ENCODE measurements around the gene PTGER4. TPM values are rescaled to one million over a fixed set of nuclear protein-coding genes. Genes with fewer than 3 reads are reported as not detected.
"Not testable (repeated sequence)": the region's sequence is repeated elsewhere in the genome, so short reads cannot be mapped to it uniquely, and the experiment has no call there.

PTGER4 gene
- total RNA-seq, 1 donor from 2014 or later, result 0.96 TPM

- DNase-seq (ENCODE audit: low spot score) (no peak), ATAC-seq (no peak)
Measured at GRCh38 chr5:40688996-40689395, 9.3 kb downstream of the PTGER4 start.

GRCh38 chr5:40689438-40689837, 9.7 kb downstream of the PTGER4 start:
- ATAC-seq, result no peak
- no peak for DNase-seq (ENCODE audit: low spot score)

- DNase-seq (ENCODE audit: low spot score) (no peak), ATAC-seq (no peak)
Measured at GRCh38 chr5:40690267-40690666, 10.6 kb downstream of the PTGER4 start.

GRCh38 chr5:40691894-40692293, 12.2 kb downstream of the PTGER4 start:
- no peak for ATAC-seq
- no peak for DNase-seq (ENCODE audit: low spot score)

GRCh38 chr5:40694433-40694832, 14.7 kb downstream of the PTGER4 start:
- DNase-seq (ENCODE audit: low spot score) (no peak), ATAC-seq (no peak)

GRCh38 chr5:40700116-40700782, 20.5 kb downstream of the PTGER4 start:
- ATAC-seq (no peak), DNase-seq (ENCODE audit: low spot score) (no peak)

GRCh38 chr5:40702027-40702426, 22.3 kb downstream of the PTGER4 start:
- DNase-seq (ENCODE audit: low spot score); ATAC-seq: not testable (repeated sequence)

- not testable (repeated sequence) for ATAC-seq; DNase-seq (ENCODE audit: low spot score)
Measured at GRCh38 chr5:40705484-40705883, 25.8 kb downstream of the PTGER4 start.

GRCh38 chr5:40710575-40710974, 30.9 kb downstream of the PTGER4 start:
- ATAC-seq; DNase-seq (ENCODE audit: low spot score): not testable (repeated sequence)

- DNase-seq (ENCODE audit: low spot score), result no peak
- no peak for ATAC-seq
Measured at GRCh38 chr5:40714001-40714400, 34.3 kb downstream of the PTGER4 start.

- DNase-seq (ENCODE audit: low spot score) (no peak), ATAC-seq (no peak)
Measured at GRCh38 chr5:40716000-40716399, 36.3 kb downstream of the PTGER4 start.

- ATAC-seq (no peak), DNase-seq (ENCODE audit: low spot score) (no peak)
Measured at GRCh38 chr5:40716590-40716989, 36.9 kb downstream of the PTGER4 start.

GRCh38 chr5:40717281-40717680, 37.6 kb downstream of the PTGER4 start:
- DNase-seq (ENCODE audit: low spot score) (no peak), ATAC-seq (peak; percentile 96)

- DNase-seq (ENCODE audit: low spot score), result no peak
- peak; percentile 55 for ATAC-seq
Measured at GRCh38 chr5:40720069-40720468, 40.4 kb downstream of the PTGER4 start.

- not testable (repeated sequence) for ATAC-seq; DNase-seq (ENCODE audit: low spot score)
Measured at GRCh38 chr5:40722497-40722911, 42.8 kb downstream of the PTGER4 start.

GRCh38 chr5:40733434-40733833, 53.7 kb downstream of the PTGER4 start:
- no peak for DNase-seq (ENCODE audit: low spot score)
- ATAC-seq, result no peak

GRCh38 chr5:40733879-40734563, 54.3 kb downstream of the PTGER4 start:
- ATAC-seq (peak; percentile 93), DNase-seq (ENCODE audit: low spot score) (no peak)

- ATAC-seq (no peak), DNase-seq (ENCODE audit: low spot score) (no peak)
Measured at GRCh38 chr5:40734986-40735385, 55.3 kb downstream of the PTGER4 start.

GRCh38 chr5:40735609-40736008, 55.9 kb downstream of the PTGER4 start:
- DNase-seq (ENCODE audit: low spot score) (no peak), ATAC-seq (no peak)

GRCh38 chr5:40736103-40736875, 56.6 kb downstream of the PTGER4 start:
- ATAC-seq (peak; percentile 72), DNase-seq (ENCODE audit: low spot score) (no peak)

GRCh38 chr5:40738502-40738901, 58.8 kb downstream of the PTGER4 start:
- no peak for DNase-seq (ENCODE audit: low spot score)
- ATAC-seq, result no peak

Data from left lobe of liver (tissue), 2 donors.